Embryonic facial prominence (tissue), 1 donor: ENCODE measurements around the gene KDM4D.
"Not testable (repeated sequence)": the region's sequence is repeated elsewhere in the genome, so short reads cannot be mapped to it uniquely, and the experiment has no call there.

Experiments
- DNase-seq: peaks from one replicate; pipeline ENCODE4 v3.0.0-alpha.2; 2016; ENCODE audit errors: extremely low spot score

KDM4D gene

GRCh38 chr11:95033051-95033450, 59.5 kb downstream of the KDM4D start:
- DNase-seq: no peak

GRCh38 chr11:95035316-95035715, 61.8 kb downstream of the KDM4D start:
- no peak for DNase-seq

- DNase-seq: not testable (repeated sequence)
Measured at GRCh38 chr11:95037356-95038035, 64.0 kb downstream of the KDM4D start.

- no peak for DNase-seq
Measured at GRCh38 chr11:95042239-95042638, 68.7 kb downstream of the KDM4D start.

GRCh38 chr11:95042906-95043305, 69.4 kb downstream of the KDM4D start:
- DNase-seq: no peak

- no peak for DNase-seq
Measured at GRCh38 chr11:95044010-95044409, 70.5 kb downstream of the KDM4D start.

GRCh38 chr11:95045812-95046211, 72.3 kb downstream of the KDM4D start:
- DNase-seq: no peak
